Activated CD4-positive, alpha-beta T cell treated with anti-CD3 and anti-CD28 coated beads, Interleukin-10, Interleukin-2, amounts not matched to agents 100 ng/mL and 50 ng/mL, durations not matched to agents 16 hours and 8 hours (primary cell): Measurements from ENCODE around the gene CD8B2.
A peak's percentile ranks its signal among the peaks of the same experiment; 100 is the strongest.
"Not testable (repeated sequence)": the region's sequence is repeated elsewhere in the genome, so short reads cannot be mapped to it uniquely, and the experiment has no call there.

Experiments
- DNase-seq: peaks from one replicate; pipeline ENCODE4 v3.0.0-alpha.2; 2020

Gene CD8B2

DNA sequence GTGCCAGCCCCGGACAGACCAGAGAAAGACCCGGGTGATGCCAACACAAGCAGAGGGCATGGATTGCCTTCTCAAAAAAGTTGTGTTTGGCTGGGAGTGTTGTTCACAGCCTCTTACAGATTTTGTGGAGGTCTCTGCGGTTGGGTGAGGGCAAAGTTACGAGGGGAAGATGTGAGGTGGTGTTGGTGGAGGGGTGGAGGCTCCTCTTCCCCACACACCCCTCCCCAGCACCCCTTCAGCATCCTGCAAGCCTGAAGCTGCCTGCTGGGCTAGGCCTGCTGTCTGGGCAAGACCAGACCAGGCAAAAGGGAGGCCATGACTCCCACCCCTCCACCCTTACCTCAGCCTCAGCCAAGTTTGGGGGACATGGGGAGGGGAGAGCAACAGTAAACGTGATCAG is 26.2 kb downstream of the CD8B2 start:
- DNase-seq: not testable (repeated sequence)

DNA sequence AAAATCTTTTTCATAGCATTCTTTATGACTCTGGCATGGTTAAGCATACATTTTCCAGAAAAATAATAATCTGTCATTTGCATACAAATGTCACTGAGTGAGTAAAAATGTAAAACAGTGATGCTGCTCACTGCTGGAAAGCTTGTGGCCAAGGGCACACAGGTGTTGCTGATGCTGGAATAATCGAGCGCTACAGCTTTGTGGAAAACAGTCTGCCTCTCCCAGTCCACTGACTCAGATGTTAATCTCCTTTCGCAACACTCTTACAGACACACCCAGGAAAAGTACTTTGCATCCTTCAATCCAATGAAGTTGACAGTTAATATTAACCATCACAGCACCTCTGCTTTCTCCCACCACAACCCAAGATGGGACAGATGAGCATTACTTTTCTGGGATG is 27.7 kb downstream of the CD8B2 start:
- not testable (repeated sequence) for DNase-seq

DNA sequence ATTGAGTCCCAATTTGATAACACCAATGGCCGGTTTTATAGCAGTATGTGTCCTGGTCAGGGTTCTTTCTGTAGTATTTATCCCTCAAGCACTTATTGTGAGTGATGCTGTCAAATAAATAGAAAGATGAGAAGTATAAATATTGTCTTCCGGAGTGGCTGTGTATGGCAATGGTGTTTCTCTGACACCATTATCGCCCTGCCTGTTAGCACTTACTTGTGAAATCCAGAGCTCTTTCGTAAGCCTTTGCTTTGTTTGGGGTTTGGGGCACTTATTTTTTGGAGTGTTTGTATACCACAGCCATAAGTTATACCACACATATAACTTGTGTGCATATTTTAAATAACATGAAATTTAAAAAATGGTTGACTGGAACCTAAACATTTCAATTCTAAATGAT is 29.3 kb downstream of the CD8B2 start:
- no peak for DNase-seq

DNA sequence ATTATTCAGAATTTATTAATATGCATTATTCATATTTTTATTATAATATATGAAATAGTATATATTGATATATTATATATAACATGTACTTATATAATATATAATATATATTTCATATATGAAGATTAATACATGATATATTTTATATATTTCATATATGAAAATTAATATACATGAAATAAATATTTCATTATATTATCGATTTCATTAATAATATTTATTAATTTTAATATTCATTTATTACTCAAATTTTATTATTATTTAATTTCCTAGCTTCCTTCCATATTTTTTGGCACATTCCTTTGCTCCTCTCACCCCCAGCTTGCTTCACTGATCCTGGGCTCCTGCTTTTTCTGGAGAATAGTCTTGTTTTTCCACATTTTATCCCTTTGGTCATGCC is 29.7 kb downstream of the CD8B2 start:
- DNase-seq: no peak

DNA sequence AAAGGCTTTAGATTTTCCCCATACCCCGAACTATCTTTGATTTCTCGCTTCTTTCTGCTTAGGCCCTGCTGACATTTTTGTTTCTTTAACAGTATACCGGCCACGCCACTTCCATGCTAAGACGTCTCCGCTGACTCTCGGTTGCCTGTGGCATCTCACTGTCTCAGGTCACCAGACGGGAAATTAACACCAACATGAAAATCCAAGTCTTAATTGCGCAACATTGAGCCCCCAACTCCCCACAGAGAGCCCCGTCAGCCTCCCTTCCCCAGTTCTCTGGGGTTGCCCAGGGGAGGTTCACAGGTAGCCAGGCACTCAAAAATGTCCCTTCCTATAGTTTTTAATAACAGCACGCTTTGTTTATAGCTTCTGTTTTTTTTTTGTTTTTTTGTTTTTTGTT is 30.2 kb downstream of the CD8B2 start:
- no peak for DNase-seq

DNA sequence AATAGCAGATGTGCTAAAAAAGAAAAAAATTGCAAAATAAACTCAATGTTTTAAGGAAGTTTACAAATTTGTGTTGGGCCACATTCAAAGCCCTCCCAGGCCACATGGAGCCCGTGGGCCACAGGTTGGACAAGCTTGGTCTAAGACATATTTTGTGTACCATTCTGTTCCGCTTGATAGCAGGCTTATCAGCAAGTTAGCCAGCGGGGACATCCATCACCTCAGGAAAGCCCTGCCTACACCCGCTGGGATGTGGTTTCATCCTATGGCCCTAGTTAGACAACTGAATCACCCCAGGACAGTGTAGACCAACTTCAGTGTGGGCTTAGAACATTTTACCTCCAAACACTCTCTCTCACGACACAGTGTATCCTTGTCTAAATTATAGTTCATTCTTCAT is 32.6 kb downstream of the CD8B2 start:
- no peak for DNase-seq

DNA sequence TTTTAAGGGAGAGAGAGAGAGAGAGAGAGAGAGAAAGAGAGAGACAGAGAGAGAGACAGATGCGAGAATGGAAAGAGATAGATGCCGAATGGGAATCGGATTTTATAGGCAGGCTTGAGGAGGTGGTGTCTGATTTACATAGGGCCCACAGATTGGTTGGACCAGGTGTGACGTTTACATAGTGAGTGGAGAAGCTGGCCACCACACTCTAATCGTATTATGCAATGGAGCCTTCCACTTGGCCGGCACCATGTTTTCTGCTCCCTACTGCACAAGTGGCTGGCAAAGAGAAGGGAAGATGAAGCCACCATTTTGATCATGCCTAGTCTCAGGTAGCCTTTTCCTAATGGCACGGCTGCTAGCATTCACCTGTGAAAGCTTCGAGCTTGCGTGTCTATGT is 33.9 kb downstream of the CD8B2 start:
- no peak for DNase-seq

DNA sequence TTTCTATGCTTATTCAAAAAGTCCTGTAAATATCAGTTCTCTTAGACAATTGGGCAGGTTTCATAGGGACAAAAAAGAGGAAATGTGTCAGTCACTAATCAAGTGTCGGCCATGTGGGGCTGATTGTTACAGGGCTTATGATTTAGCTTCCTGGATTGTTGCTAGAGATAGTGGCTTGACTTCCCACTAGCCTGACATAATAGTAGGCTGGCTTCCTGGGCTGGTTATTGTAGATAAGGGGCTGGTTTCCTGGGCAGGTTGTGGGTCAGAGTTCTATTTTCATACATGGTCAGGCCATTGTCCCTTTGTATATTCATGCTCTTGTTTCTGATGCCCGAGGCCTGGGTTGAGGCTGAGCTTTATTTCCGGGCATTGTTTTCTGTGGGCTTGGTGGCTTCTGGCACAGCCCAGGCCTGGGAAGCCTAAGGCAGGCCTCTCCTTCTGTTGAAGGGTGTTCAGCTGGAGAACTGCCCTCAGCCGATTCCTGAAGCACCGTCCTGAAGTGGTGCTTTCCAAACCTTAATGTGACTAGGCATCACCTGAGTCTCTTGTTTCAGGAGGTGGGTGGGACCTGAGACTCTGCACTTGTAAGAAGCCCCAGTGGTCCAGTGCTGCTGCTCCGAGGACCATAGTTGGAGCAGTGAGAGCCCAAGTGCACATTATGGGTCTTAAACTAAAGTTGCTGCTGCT is 37.0 kb downstream of the CD8B2 start:
- DNase-seq: no peak

DNA sequence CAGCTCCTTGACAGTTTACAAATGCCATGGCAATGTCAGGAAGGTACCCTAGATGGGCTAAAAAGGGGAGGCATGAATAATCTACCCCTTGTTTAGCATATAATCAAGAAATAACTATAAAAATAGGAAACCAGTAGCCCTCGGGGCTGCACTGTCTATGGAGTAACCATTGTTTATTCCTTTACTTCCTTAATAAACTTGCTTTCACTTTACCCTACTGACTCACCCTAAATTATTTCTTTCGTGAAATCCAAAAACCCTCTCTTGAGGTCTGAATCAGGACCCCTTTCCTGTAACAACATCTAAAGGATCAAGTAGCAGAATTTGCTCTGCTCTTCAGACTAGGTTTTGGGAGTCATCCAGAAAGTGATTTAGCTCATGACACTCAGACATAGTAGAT is 43.7 kb downstream of the CD8B2 start:
- DNase-seq: no peak

DNA sequence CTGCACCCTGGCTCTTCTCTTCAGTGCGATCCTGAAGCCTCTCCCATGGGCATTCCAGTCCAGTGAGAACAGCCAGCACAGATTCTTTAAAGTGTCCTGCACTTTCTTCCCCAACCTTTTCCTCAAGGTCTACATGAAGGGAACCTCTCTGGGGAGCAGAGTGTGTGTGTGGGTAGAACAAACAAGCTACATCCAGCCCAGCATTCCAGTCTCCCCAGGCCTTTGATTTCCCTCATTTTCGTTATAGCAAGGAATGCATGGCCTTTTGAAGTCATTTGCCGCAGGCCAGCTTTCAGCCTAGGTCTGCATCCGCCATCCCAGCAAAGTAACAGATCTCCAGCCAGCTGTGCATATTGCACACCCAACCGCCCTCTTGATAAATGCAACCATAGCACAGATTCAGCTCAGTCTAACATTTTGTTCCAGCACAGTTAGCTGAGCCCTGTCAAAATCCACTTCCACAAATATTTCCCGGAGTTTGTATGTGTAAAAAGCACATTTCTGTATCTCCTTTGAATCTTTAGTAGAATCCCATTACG is 44.6 kb downstream of the CD8B2 start:
- DNase-seq: no peak

DNA sequence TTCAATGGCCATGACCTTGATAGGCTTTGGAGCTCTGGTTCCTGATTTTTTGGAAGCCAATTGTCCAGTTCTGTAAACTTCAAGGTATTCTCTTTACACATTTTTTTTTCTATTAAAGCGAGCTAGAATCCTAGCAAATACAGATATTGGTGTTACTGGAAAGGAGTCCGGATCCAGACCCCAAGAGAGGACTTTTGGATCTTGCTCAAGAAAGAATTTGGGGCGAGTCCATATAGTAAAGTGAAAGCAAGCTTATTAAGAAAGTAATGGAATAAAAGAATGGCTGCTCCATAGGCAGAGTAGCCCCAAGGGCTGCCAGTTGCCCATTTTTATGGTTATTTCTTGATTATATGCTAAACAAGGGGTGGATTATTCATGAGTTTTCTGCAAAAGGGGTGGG is 45.1 kb downstream of the CD8B2 start:
- DNase-seq: no peak

DNA sequence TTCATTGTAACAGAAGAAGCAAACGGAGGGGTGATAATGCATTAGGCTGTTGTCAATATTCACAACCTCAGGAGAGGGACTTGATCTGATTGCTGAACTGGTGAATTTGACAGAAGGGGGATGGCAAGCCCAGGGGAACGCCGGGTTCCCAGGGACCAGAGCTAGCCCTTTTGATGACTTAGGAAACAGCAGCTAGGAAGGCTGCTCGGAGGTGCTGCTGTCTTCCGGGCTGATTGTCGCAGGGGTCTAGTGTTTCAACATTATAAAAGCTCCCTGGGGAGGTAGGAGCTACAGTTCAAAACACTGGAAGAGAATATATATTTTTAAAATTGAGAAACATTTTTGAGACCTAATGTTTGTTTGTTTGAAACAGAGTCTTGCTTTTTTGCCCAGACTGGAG is 47.3 kb downstream of the CD8B2 start:
- no peak for DNase-seq

DNA sequence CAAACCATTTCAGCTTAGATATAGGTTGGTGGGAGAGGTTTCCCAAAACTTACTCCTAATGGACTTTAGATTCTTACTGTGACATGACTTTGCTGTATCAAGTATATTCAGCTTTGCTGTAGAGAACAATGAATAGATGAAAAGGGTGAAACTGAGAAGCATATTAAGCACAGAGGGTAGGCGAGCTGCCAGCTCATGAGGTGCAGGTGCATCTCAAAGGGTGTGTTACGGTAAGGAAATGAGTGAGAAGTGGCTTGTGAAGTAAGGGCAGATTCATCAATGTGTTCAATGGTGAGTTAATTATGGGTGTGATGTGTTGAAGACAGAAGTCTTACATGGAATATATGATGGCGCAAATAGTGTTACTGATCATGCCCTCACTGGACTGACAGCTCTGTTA is 49.3 kb downstream of the CD8B2 start:
- DNase-seq: no peak

DNA sequence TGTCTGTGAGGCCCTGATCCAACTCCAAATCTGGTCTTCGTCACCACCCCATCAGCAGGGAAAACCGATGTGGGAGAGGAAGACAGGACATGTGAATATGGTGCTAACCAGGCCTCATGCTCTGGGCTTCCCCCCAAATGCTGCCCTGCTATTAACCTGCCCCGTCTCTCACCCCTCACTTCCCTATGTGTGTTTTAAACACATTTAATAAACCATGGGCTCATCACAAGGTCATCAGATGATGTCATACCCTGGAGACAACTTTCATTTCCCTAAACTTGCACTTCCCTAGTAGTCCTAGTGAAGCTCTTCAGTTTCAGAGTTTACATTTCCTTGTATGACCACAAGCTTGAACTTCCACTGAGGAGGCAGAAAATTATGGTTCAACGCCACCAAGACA is 49.9 kb downstream of the CD8B2 start:
- no peak for DNase-seq

DNA sequence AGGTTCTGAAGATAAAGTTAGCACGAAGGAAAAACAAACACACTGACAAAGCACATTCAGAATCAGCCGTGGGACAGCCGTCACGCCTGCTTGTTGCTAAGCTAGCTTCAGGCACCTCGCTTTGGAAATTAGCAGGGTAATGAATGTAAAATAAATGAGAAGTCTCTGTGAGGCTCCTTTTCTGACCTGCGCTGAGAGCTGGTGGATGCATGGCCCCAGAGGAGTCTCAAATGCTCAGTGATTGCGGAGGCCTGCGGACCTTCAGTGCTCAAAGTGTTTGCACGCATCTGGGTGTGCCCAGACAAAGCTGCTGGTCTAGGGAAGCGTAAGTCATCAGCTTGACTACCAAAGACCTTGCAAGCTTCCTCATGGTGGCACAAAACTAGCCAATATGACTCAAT is 50.6 kb downstream of the CD8B2 start:
- no peak for DNase-seq

DNA sequence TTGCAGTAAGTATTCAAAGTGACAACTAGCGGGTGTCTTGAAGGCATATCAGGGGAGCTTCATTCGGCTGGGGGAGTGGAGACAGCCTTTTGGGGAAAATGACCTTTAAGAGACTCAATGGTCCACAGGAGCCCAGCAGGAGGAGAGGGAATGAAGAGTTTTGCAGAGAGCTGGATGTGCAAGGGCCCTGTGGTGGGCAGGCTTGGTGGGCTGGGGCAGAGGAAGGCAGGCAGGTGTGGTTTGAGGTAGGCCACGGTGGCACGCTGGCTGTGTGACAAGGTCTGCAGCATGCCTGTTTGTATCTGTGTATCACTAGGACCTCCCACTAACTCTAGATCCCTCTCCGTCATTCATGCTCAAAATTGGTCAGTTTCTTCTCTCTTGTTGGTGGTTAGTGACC is 53.7 kb downstream of the CD8B2 start:
- DNase-seq: no peak

DNA sequence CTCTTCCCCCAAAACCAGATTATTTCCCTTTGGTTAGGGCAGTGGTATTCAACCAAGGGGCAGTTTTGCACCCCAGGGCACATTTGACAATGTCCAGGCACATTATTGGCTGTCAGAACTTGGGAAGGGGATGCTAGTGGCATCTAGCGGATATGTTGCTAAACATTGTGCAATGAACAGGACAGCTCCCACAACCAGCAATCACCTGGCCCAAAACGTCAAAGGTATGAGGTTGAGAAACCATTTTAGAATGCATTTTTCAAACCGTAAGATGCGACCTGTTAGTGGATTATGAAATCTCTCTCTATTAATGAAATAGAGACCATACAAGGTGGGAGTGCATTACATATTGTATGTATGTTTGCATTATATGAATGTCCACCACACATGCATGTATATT is 54.2 kb downstream of the CD8B2 start:
- DNase-seq: no peak

DNA sequence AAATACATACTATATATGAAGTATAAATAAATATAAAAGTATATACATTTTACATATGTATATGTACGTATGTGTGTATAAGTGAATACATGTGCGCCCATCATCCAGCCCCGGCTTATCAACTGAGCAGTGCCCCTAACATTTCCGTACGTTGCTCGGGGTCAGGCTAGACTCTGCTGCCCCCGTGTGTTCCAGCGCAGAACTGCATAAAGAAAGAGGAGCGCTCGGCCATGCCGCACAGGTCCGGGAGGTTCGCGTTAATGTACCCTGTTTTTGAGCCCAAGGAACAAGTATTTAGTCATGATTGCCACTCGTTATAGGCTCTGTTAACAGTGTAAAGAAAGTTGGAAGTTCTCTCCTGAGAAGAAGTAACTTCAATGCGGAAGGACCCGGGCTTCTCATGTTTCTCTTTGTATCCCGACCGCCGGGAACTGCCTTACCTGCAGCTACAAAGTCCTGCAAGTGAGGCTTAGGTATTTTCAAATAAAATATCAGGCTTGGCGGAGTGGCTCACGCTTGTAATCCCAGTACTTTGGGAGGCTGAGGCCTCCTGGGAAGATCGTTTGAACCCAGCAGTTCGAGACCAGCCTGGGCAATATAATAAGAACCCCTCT is 55.7 kb downstream of the CD8B2 start:
- peak; percentile 77 for DNase-seq

DNA sequence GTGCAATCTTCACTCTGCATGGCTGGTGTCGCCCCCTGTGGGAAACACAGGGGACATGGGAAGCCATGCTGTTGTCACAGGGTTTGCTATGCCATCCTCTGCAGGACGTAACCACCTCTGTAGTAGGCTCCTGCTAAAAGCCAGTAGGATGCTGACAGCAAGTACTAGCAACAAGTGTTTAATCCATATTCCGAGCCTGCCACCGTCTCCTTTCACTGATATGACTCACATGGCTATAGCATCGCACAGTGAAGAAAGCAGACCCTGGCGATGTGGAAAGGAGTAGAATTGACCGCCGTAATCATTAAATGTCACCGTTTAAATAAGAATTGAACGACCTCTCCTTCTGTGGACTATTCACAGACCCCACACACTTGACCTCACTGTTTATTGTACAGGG is 57.8 kb downstream of the CD8B2 start:
- no peak for DNase-seq

DNA sequence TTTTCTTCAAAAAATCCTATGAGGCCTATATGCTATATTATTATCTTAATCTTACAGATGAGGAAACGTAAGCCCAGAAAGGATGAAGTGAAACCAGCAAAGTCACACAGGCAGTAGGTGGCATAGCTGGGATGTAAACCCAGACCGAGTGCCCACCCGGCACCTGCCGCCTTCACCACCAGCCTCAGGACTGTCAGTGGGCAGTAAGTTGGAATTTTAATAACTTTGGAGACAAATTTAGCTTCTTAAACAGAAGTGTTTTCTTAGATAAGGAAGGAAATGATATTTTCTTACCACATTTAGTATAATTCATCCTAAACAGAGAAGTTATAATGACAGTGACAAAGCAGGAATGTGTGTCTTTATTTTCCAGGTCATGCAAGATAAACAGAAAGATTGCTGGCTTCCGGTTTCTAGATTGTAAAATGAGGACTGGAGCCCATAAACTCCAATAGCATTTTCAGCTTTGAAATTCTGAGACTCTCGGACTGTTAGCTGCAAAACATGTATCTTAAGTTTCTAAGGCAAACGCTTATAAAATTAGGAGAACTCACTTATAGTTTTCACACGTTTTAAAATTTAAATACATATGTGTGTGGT is 59.3 kb downstream of the CD8B2 start:
- DNase-seq: no peak

DNA sequence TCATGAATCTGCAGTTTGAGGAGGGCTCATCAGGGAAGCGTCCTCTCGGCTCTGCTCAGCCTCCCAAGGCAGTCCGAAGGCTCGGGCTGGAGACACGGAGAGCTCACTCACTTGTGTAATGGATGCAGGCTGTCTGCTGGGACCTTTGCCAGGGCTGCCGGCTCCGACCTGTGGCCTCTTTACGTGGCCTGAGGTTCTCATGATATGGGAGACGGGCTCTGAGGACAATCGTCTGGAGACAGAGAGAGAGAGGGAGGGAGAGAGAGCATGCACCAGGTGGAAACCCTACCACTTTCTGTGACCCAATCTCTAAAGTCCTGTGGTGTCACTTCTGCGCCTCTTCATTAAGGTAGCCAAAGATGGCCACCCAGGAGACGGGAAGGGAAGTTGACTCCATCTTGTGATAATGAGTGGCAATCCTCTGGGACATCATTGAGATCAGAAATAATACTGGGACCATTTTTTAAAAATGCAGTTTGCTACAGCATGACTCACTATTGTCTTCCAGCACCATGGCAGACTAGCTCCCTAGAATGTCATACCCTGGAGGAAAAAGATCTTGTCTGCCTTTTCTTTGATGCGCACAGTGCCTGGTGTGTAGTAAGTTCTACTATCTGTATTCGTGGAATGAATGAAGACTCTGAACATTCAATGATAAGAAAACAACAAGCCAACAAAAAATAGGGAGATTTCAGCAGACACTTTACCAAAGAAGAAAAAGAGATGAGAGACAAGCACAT is 60.2 kb downstream of the CD8B2 start:
- DNase-seq: no peak

DNA sequence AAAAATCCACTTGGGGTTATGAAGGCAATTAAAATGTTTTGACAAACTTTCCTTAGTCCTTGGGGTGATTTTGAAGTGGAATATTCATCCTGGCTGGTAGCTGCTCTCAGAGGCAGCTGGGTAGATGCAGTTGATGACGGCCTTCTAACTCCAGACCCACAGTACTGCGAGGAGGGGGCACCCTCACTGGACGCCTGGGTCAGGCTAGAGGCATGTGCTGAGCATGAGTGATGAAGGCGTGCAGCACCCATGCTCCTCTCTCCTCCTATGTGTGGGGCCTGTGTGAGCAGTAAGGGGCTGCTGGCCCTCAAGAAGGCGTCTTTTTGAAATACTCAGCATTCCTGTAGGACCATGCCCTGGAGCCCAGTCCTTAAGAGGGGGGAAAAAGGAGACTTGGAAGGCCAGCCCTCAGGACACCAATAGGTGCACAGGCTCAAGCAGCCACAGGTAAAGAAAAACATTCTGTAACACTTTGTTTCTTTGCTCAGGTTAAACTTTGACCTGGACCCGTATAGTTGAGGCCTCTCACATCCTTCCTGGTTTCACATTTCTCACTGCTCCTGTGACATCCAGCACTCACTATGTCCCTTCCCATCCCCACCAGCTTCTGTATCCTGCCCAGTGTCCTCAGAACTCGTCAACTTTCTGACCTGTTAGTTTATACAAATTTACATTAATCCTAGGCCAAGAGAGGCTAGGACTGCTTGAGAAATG is 64.4 kb downstream of the CD8B2 start:
- DNase-seq: no peak

DNA sequence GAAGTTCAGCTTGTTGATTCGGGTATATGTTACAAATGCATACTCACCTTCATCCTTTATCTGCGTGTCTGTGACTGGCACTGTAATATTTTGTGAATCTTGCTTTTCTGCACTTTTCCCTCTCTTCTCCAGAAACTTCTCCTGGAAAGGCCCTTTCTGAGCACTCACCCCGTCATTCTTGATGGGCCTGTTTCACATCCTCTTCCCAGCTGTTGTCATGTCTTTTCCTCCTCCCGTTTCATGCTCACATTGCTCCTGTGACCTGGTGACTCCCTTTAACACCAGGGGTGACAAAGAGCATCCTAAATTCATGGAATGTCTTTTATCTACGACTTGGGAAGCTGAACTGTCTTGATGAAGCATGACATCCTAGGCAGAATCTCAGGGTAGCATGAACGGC is 65.8 kb downstream of the CD8B2 start:
- DNase-seq: no peak
